HG02610 (cell line): Measurements from ENCODE around the gene S100P.

Source experiments
- ATAC-seq: cut with Tn5 transposase; IDR thresholded peaks from one replicate; pipeline ENCODE4 v1.9.1; 2021; ENCODE audit warnings: mild to moderate bottlenecking, moderate library complexity; ENCODE audit not compliant: unreplicated experiment

The S100P gene

DNA sequence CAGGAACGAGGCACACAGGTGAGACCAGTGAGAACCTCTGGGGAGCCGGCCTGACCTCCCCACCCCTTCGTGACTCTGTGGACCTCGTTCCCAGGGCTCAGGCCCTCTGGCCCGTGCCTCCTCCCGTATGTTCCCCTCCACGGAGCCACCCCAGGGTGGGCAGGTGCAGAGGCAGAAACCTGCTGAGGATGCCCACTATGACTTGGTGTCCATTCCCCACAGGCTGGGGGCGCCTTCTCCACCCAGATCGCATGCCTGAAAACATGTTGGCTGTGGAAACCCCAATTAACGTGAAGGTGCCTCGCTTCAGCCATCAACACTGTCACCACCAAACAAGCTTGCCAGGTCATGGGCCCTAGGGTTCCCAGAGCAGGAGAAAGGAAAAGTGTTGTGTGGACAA, 49.3 kb downstream of the S100P start:
- no peak for ATAC-seq
